GM23248 (cell line): ENCODE data around the gene ZNF385B. TPM values are rescaled to one million over a fixed set of nuclear protein-coding genes. Genes with fewer than 3 reads are reported as not detected.

Source experiments
- DNase-seq: peaks from one replicate; pipeline ENCODE4 v3.0.0-alpha.2; 2015
- H2AFZ ChIP-seq: fragments of 200-600 bp; sonication (generic); 2 replicates; pipeline ENCODE4 v1.6.1; 2016; ENCODE audit warnings: antibody characterized with exemption
- H3F3A ChIP-seq: fragments of 200-600 bp; sonication (generic); 2 replicates; pipeline ENCODE4 v1.6.1; 2016; ENCODE audit warnings: mild to moderate bottlenecking, antibody characterized with exemption, mixed run types; ENCODE audit not compliant: insufficient read depth
- H3K27ac ChIP-seq: fragments of 200-600 bp; sonication (generic); 2 replicates; pipeline ENCODE4 v1.5.1; 2016; ENCODE audit warnings: mild to moderate bottlenecking
- H3K27me3 ChIP-seq: fragments of 200-600 bp; sonication (generic); replicated peaks from 2 replicates; pipeline ENCODE4 v1.6.1; 2016; ENCODE audit warnings: mild to moderate bottlenecking; ENCODE audit not compliant: insufficient read depth
- H3K36me3 ChIP-seq: fragments of 200-600 bp; sonication (generic); 2 replicates; pipeline ENCODE4 v1.6.1; 2016; ENCODE audit warnings: low read depth, mild to moderate bottlenecking
- H3K4me1 ChIP-seq: fragments of 200-600 bp; sonication (generic); 2 replicates; pipeline ENCODE4 v1.6.1; 2016; ENCODE audit warnings: mild to moderate bottlenecking; ENCODE audit not compliant: insufficient read depth
- H3K4me2 ChIP-seq: fragments of 200-600 bp; sonication (generic); one replicate; pipeline ENCODE4 v1.6.1; 2016; ENCODE audit warnings: mild to moderate bottlenecking; ENCODE audit not compliant: unreplicated experiment
- H3K4me3 ChIP-seq: fragments of 200-600 bp; sonication (generic); 2 replicates; pipeline ENCODE4 v1.5.1; 2016; ENCODE audit warnings: mild to moderate bottlenecking
- H3K79me2 ChIP-seq: fragments of 200-600 bp; sonication (generic); 2 replicates; pipeline ENCODE4 v1.6.1; 2016; ENCODE audit warnings: mild to moderate bottlenecking; ENCODE audit not compliant: insufficient read depth
- H3K9ac ChIP-seq: fragments of 200-600 bp; sonication (generic); 2 replicates; pipeline ENCODE4 v1.6.1; 2016; ENCODE audit warnings: mild to moderate bottlenecking
- H3K9me2 ChIP-seq: fragments of 200-600 bp; sonication (generic); 2 replicates; pipeline ENCODE4 v1.6.1; 2016; ENCODE audit warnings: mixed run types, mild to moderate bottlenecking, moderate library complexity; ENCODE audit not compliant: insufficient read depth
- H3K9me3 ChIP-seq: fragments of 200-600 bp; sonication (generic); one replicate; pipeline ENCODE4 v1.6.1; 2017; ENCODE audit warnings: low read depth
- H4K20me1 ChIP-seq: fragments of 200-600 bp; sonication (generic); 2 replicates; pipeline ENCODE4 v1.6.0; 2016; ENCODE audit not compliant: insufficient read depth
- EZH2 ChIP-seq: fragments of 200-600 bp; sonication (generic); IDR thresholded peaks from 2 replicates; pipeline ENCODE4 v1.6.1; 2018; ENCODE audit warnings: antibody characterized with exemption, mild to moderate bottlenecking; ENCODE audit not compliant: insufficient read depth, poor library complexity, severe bottlenecking
- EZH2phosphoT487 ChIP-seq: fragments of 200-600 bp; sonication (generic); IDR thresholded peaks from 2 replicates; pipeline ENCODE4 v1.6.1; 2018; ENCODE audit warnings: antibody characterized with exemption, moderate library complexity, mild to moderate bottlenecking, low read depth; ENCODE audit not compliant: insufficient read depth
- WGBS, 2 experiments: methylation state at CpG; one replicate each; pipeline ENCODE4 v1.1.6; 2015 to 2017; ENCODE audit warnings: low lambda C conversion rate in 2 of 2, low coverage in 1 of 2; ENCODE audit errors: missing lambda C conversion rate in 2 of 2; 5-methylcytosine and 5-hydroxymethylcytosine counted together
- in situ Hi-C: fragments of 300-500 bp; cut with MboI; formaldehyde crosslinking; loops from 2 replicates; pipeline ENCODE4 v1.15.0; 2020
- polyA plus RNA-seq: library from polyadenylated mRNA; unstranded; fragments of >200 nt; fragmentation: Nextera tagmentation; extraction: Ambion mirVana; gene quantifications from 2 replicates; pipeline ENCODE4 v1.2.1, GENCODE V29; 2016
- total RNA-seq: library from RNA; depleted of rRNA; stranded (reverse); fragments of >200 nt; shearing (Covaris generic); gene quantifications from 2 replicates; pipeline ENCODE4 v1.2.3, GENCODE V29; 2014

The ZNF385B gene
- total and polyA plus RNA-seq, 2 experiments from 2014 or later: 0.30 TPM; not detected in 1

DNA sequence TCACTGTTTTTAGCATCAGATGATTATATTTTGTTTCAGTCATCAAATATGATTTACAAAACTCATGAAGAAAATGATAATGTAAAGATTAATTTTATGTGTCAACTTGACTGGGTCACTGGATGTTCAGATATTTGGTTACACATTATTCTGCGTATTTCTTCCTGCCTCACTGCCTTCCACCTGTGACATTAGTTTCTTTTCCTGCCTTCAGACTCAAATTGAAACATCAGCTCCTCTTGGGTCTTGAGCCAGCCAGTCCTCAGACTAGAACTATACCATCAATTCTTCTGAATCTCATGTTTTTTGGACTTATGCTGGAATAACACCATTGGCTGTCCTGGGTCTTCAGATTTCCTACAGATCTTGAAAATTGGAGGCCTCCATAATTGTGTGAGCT, 96.7 kb downstream of the ZNF385B start:
- Histone ChIP-seq H4K20me1 (no peaks in the 10 kb centered on the region), H3K36me3 (no peaks in the 10 kb centered on the region), H3K4me3 (no peak overlapping the region), H3K4me1 (no peaks in the 10 kb centered on the region), H3K9ac (no peak overlapping the region), H3K27me3 (no peaks in the 10 kb centered on the region; the same call in none of the 2 replicates), H3K4me2 (no peak overlapping the region), H3K79me2 (no peaks in the 10 kb centered on the region), H3F3A (no peaks in the 10 kb centered on the region), H3K9me3 (no peaks in the 10 kb centered on the region), H2AFZ (no peak overlapping the region), H3K27ac (no peak overlapping the region), H3K9me2 (no peaks in the 10 kb centered on the region)
- TF ChIP-seq EZH2: no peak
- TF ChIP-seq EZH2phosphoT487: no peak
- DNase-seq: no peak
- in situ Hi-C loops: no loop called here
- 65% methylated on average over 1 of the region's 1 CpG for WGBS, 2 experiments

DNA sequence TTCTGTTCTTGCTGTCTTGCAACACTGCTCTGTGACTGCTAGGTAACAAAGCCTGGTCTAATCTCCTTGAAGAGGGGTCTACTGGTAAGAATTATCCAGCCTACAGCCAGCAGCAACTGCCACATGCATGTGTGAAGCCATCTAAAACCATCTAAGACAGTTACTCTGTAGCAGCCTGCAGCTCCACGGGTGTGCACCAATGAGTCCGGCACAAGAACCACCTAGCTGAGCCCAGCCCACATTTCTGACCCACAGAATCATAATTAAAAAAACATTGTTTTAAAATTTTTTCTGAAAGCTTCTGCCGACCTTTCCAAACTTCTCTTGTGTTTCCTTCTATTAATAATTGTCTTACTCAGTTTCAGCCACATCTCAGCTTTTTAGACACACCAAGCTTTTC, 102.8 kb downstream of the ZNF385B start:
- Histone ChIP-seq H3F3A (no peaks in the 10 kb centered on the region), H3K9me3 (no peaks in the 10 kb centered on the region), H3K4me2 (no peak overlapping the region), H3K4me3 (no peak overlapping the region), H3K9me2 (no peaks in the 10 kb centered on the region), H3K36me3 (no peaks in the 10 kb centered on the region), H3K27ac (no peak overlapping the region), H2AFZ (no peak overlapping the region), H3K9ac (no peak overlapping the region), H4K20me1 (no peaks in the 10 kb centered on the region), H3K79me2 (no peaks in the 10 kb centered on the region), H3K4me1 (no peaks in the 10 kb centered on the region), H3K27me3 (no peaks in the 10 kb centered on the region)
- 49 to 68% methylated on average over 3 of the region's 3 CpGs for WGBS, 2 experiments
- TF ChIP-seq EZH2phosphoT487 (no peak), EZH2 (no peak)
- DNase-seq: no peak
- in situ Hi-C loops: no loop called here

DNA sequence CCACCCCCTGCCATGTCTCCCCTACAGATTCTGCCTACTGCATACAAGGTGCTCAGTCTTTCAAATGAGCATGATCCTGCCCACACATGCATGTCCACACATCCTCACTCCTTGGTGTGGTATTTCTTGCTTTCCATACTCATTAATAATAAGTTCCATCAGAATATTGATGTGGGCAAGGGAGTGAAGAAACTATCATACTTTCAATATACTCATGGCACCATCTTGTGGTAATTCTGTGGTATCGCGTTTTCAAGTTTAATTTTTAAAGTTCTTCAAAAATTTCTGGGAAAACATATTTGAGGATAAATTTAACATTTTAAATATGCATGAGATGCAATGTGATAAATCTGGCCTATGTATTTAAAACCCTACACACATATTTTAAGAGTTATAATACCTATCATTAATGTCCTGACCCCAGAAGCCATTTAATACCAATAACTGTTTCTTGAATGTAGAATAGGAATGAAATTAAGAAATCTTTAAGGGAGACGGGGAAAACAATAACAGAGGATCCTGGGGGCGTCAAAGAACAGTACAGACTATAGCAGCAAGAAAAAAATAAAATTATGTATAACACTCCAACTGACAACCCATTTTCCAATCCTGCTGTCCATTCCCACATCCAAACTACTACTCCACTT, 110.1 kb downstream of the ZNF385B start:
- DNase-seq: peak; percentile 57
- H3K4me3 ChIP-seq: no peak overlapping the region
- H3K9me3 ChIP-seq: no peaks in the 10 kb centered on the region
- H3K27me3 ChIP-seq: no peaks in the 10 kb centered on the region
- no peak overlapping the region for H3K4me2 ChIP-seq
- H4K20me1 ChIP-seq: no peaks in the 10 kb centered on the region
- no peak overlapping the region for H3K9ac ChIP-seq
- H2AFZ ChIP-seq: no peak overlapping the region
- TF ChIP-seq EZH2phosphoT487 (no peak), EZH2 (no peak)
- no peaks in the 10 kb centered on the region for H3K79me2 ChIP-seq
- no peaks in the 10 kb centered on the region; the same call in 1 of the 2 replicates for H3F3A ChIP-seq
- in situ Hi-C loops: no loop called here
- 22 to 26% methylated on average over 4 of the region's 4 CpGs for WGBS, 2 experiments
- peaks cover 9% of the 10 kb centered on the region for H3K4me1 ChIP-seq
- H3K36me3 ChIP-seq: no peaks in the 10 kb centered on the region
- no peak overlapping the region for H3K27ac ChIP-seq
- no peaks in the 10 kb centered on the region for H3K9me2 ChIP-seq

DNA sequence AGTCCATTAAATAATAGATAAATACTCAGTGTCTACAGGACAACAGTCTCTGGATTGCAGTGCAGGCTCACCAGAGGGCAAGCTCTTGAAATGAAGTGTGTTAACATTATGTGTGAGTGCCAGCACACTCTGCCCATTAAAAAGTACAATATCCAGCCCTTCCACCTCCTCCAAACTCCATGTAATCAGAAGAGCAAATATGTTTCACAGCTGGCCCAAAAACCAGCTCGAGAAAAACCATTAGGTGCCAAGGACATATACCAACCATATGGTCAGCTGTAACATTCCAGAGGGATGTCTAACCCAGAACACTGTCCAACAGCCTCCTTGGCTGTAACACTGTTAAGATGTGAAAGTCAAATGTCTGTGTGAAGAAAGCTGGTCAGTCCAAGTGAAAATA, 112.2 kb downstream of the ZNF385B start:
- TF ChIP-seq EZH2phosphoT487 (no peak), EZH2 (no peak)
- no peaks in the 10 kb centered on the region for H4K20me1 ChIP-seq
- H3K27me3 ChIP-seq: no peaks in the 10 kb centered on the region
- H3K9ac ChIP-seq: no peak overlapping the region
- peak; percentile 74 for DNase-seq
- in situ Hi-C loops: loop anchor here (25.0 kb wide), 1 partner anchor 512 kb away; no protein-coding TSS in a partner anchor
- H3K27ac ChIP-seq: no peak overlapping the region
- H3K4me3 ChIP-seq: no peak overlapping the region
- no peaks in the 10 kb centered on the region for H3K9me3 ChIP-seq
- no peaks in the 10 kb centered on the region for H3K79me2 ChIP-seq
- no peaks in the 10 kb centered on the region for H3K9me2 ChIP-seq
- peak overlapping the region; percentile 20 for H3K4me2 ChIP-seq
- no peaks in the 10 kb centered on the region; the same call in 1 of the 2 replicates for H3F3A ChIP-seq
- 0 to 3% methylated on average over 1 of the region's 1 CpG for WGBS, 2 experiments
- peaks cover 9% of the 10 kb centered on the region for H3K4me1 ChIP-seq
- H3K36me3 ChIP-seq: no peaks in the 10 kb centered on the region
- no peak overlapping the region for H2AFZ ChIP-seq
